Activated naive CD8-positive, alpha-beta T cell (primary cell): ENCODE measurements around the gene WASHC2C.
"Not testable (repeated sequence)": the region's sequence is repeated elsewhere in the genome, so short reads cannot be mapped to it uniquely, and the experiment has no call there.

ENCODE experiments used
- H3K27ac Mint-ChIP-seq: one replicate; pipeline ENCODE4 v1.8.0; 2021; ENCODE audit warnings: mixed read lengths
- H3K27me3 Mint-ChIP-seq: one replicate; pipeline ENCODE4 v1.8.0; 2021; ENCODE audit warnings: mixed read lengths
- H3K36me3 Mint-ChIP-seq: one replicate; pipeline ENCODE4 v1.8.0; 2021; ENCODE audit warnings: mixed read lengths
- H3K4me1 Mint-ChIP-seq: one replicate; pipeline ENCODE4 v1.8.0; 2021; ENCODE audit warnings: low read depth, mixed read lengths
- H3K4me3 Mint-ChIP-seq: one replicate; pipeline ENCODE4 v1.8.0; 2021; ENCODE audit warnings: mild to moderate bottlenecking, mixed read lengths
- H3K9me3 Mint-ChIP-seq: one replicate; pipeline ENCODE4 v1.8.0; 2021; ENCODE audit warnings: low read depth, mixed read lengths

Gene WASHC2C

DNA sequence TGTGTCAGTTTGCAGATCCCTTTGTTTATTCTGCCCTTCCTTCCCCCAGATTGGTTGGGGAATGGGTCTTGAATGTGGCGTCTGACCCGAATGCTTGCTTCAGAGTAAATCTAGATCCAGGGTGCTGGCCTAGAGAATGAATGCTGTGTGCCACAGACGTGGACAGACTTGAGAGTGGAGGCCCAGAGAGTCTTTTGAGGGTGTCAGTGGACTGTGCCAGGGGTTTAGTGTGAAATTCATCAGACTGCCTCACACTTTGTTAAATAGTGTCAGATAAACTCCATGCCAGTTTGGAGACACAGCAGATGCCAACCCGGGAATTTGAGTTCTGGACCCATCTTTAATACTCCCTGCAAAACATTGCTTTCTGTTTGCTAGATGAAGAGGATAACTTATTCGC lies 25.1 kb downstream of the WASHC2C start:
- H3K36me3 Mint-ChIP-seq, H3K9me3 Mint-ChIP-seq, H3K4me1 Mint-ChIP-seq, H3K27me3 Mint-ChIP-seq, H3K27ac Mint-ChIP-seq, H3K4me3 Mint-ChIP-seq: not testable (repeated sequence)

DNA sequence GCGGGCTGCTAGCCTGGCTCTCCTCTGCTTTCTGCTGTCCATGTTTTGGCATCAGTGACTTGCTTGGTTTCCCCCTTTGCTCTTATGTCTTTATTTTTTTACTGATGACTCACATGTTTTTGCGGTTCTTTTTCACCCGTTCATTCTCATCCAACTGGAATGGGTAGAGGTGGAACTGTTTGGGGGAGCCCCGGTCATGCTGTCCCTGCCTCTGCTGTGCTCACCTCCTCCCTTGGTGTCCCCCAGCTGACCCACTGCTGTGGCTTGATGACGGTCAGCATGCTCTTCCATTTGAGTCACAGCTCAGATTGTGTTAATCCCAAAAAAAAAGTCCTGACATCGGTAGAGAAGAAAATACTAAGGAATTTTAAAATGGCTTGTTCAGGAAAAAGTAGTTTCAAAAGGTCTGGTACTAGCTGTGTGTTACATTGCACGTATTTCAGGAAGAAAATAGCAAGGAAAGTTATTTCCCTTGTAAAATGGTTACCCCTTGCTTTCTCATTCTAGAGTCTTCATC lies 27.0 kb downstream of the WASHC2C start:
- H3K4me3 Mint-ChIP-seq, H3K9me3 Mint-ChIP-seq, H3K27me3 Mint-ChIP-seq, H3K27ac Mint-ChIP-seq, H3K4me1 Mint-ChIP-seq, H3K36me3 Mint-ChIP-seq: not testable (repeated sequence)

DNA sequence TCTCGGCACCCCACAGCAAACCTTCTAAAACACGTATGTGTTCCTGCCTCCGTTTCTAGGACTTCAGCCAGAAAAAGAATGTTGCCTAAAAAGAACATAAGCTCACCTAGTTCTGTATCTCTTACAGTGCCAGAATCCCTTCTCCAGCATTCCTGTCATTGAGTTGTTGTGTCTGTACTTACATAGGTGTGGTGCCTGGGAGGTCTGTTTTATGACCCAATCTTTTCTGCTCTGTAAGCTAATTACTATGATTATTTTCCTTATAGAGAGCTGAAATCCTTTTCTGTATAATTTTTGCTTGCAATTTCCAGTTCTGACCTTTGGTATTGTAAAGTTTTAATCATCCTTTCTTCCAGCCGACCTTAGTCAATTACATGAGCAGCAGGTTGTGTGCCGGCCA lies 28.0 kb downstream of the WASHC2C start:
- H3K4me1 Mint-ChIP-seq, H3K27ac Mint-ChIP-seq, H3K36me3 Mint-ChIP-seq, H3K4me3 Mint-ChIP-seq, H3K9me3 Mint-ChIP-seq, H3K27me3 Mint-ChIP-seq: not testable (repeated sequence)

DNA sequence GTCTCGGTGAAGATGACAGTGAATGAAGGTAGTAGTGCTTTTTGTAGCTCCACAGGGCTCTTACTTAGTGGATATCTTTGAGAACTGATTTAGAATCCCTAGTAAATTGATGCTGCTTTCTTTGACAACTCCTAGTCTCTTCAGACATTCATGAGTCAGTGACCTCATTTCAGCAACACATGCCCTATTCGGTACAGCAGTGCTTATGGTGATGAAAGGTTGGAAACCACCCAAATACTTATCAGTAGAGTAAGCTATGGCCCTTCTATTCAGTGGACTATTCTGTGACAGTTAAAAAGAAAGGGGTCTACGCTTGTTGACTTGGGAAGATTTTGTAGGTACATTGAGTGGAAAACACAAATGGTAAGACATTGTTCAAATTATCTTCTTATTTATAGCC lies 29.0 kb downstream of the WASHC2C start:
- not testable (repeated sequence) for H3K4me3 Mint-ChIP-seq, H3K27ac Mint-ChIP-seq, H3K4me1 Mint-ChIP-seq, H3K27me3 Mint-ChIP-seq, H3K9me3 Mint-ChIP-seq, H3K36me3 Mint-ChIP-seq

DNA sequence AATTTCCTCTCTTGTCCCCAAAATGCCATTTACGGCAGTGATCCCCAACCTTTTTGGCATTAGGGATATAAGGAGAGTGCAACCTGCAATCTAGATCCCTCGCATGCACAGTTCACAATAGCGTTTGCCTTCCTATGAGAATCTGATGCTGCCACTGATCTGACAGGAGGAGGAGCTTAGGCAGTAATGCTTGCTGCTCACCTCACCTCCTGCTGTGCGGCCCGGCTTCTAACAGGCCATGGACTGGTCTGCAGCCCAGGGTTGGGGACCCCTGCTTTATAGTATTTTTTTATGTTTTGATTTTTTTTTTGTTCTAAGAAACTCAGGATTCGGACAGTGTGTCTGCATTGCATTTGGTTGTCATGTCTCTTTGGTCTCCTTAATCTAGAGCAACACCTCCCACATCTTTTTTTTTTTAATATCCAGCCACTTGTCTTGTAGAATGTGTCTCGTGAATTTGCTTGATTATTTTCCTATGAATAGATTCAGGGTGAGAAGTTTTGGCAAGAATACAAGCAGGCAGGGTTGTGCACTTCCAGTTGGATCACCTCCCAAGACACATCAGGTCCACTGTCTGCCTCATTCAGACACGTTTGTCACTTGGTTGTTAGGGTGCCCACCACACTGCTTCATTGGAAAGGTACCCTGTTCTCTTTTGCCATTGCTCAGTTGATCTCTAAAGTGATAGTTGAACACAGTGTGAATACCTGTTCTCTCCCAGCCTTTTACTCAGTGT lies 30.8 kb downstream of the WASHC2C start:
- H3K36me3 Mint-ChIP-seq, H3K4me3 Mint-ChIP-seq, H3K9me3 Mint-ChIP-seq, H3K27ac Mint-ChIP-seq, H3K4me1 Mint-ChIP-seq, H3K27me3 Mint-ChIP-seq: not testable (repeated sequence)

DNA sequence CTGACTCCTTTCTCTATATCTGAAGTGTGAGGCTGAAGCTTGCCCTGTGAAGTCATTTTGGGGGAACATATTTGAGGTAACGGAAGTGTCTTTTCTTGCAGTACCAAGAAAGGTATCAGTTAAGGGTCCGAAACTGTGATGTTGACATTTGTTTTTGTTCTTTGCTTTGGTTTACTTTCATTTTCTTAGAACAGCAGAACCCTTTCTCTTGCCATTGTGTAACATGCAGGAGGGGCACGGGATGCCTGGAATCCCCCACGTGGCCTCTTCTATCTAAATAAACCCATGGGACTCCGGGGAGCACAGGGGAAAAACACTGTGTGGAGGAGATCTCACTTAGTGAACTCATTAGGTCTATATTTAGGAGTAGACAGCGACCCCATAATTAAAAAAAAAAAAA lies 34.6 kb downstream of the WASHC2C start:
- H3K4me3 Mint-ChIP-seq, H3K9me3 Mint-ChIP-seq, H3K4me1 Mint-ChIP-seq, H3K36me3 Mint-ChIP-seq, H3K27me3 Mint-ChIP-seq, H3K27ac Mint-ChIP-seq: not testable (repeated sequence)

DNA sequence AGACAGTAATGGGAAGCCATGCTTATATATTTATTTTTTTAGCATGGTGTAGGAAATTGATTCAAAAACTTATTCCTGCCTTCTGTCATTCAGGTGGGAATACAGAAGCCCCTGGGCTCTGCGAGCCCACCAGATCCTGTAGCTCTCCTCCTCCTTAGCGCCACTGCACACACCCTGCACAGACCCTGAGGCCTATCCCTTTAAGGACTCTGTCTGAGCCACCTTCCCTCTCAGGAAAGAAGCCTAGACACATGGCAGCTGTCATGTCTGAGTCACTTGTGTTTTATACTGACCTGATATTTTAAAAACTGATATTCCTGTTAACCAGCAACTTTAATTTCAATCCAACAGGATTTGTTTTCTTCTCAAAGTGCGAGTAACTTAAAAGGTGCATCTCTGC lies 36.0 kb downstream of the WASHC2C start:
- not testable (repeated sequence) for H3K4me1 Mint-ChIP-seq, H3K36me3 Mint-ChIP-seq, H3K4me3 Mint-ChIP-seq

DNA sequence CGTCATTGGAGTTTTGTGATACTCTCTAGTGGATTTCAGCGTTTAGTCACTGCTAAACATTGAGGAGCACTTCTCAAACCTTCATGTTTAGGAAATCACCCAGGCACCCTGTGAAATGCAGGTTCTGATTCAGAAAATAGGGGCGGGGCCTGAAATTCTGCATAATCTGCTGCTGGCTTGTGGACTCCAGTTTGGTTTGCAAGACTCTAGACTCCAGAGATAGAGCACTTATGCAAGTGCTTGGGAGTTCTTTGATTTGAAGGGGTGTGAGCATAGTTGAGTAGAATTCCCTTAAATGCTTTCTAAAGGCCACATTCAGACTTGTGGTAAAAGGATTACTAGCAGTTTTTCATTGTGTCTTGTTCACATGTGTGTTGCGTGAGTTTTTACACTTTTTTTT lies 41.3 kb downstream of the WASHC2C start:
- not testable (repeated sequence) for H3K27ac Mint-ChIP-seq, H3K4me1 Mint-ChIP-seq, H3K4me3 Mint-ChIP-seq, H3K27me3 Mint-ChIP-seq, H3K36me3 Mint-ChIP-seq, H3K9me3 Mint-ChIP-seq

More for the DNA sequence above, 36.0 kb downstream of the WASHC2C start:
- H3K27me3 Mint-ChIP-seq, H3K27ac Mint-ChIP-seq, H3K9me3 Mint-ChIP-seq: not testable (repeated sequence)

DNA sequence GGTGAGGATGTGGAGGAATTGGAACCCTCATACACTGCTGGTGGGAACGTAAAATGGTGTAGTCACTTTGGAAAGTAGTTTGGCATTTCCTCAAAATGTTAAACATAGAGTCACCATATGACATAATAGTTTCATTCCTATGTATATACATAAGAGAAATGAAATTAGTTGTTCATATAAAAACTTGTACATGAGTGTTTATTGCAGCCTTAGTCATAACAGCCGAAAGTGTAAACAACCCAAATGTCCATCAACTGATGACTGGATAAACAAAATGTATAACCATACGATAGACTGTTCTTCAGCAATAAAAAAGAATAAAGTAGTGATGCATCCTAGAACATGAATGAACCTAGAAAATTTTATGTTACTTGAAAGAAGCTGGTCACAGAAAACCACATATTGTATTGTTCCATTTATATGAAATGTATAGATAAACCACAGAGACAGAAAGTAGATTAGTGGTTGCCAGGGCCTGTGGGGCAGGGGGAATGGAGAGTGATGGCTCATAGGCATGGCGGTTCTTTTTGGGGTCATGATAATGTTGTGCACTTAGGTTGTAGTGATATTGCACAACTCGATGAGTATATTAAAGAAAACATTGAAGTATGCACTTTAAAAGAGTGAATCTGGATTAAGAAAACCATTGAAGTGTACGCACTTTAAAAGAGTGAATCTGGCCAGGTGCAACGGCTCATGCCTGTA lies 44.8 kb downstream of the WASHC2C start:
- not testable (repeated sequence) for H3K27me3 Mint-ChIP-seq, H3K4me3 Mint-ChIP-seq, H3K36me3 Mint-ChIP-seq, H3K9me3 Mint-ChIP-seq, H3K4me1 Mint-ChIP-seq, H3K27ac Mint-ChIP-seq

DNA sequence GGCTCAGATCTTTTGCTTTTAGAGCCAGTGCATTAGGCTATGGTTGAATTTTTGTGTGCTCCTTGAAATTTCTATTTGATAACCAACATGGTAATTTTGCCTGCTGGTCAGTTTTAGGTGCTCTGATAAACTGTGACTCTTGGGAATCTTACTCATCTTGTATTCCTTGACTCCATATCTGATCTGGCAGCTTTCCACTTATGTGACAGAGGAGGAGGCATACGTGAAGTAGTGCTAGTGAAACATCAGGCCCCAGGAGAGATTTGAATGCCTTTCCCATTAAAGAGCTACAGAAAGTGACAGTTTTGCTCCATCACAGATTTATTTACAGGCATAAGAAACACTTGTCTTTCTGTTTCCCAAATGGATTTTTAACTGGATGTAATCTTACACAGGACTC lies 59.2 kb downstream of the WASHC2C start:
- not testable (repeated sequence) for H3K27me3 Mint-ChIP-seq, H3K36me3 Mint-ChIP-seq, H3K27ac Mint-ChIP-seq, H3K9me3 Mint-ChIP-seq, H3K4me3 Mint-ChIP-seq, H3K4me1 Mint-ChIP-seq

DNA sequence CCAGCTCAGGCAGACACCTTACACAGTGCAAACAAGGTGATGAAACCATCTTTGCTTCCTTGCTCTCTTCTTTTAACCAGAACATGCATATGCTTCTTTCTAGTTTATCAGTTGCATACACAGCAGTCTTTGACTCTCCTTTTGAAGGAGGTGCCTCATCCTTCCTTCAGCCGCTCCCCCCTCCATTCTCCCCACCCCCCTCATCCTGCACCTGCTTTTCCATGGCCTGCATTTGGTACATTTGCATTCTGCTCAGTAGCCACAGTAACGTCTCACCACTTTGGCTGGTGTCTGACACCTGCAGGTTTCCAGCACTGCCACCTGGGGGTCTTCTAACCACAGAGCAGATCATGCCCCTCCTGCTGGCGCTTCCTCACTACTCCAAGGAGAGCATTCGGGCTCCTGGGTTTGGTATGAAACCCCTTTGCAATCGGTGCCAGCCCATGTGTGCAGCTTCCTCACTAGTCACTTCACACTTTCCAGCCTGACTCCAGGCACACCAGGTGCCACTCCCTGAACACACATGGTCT lies 60.2 kb downstream of the WASHC2C start:
- H3K4me1 Mint-ChIP-seq, H3K4me3 Mint-ChIP-seq, H3K9me3 Mint-ChIP-seq, H3K27me3 Mint-ChIP-seq, H3K27ac Mint-ChIP-seq, H3K36me3 Mint-ChIP-seq: not testable (repeated sequence)

DNA sequence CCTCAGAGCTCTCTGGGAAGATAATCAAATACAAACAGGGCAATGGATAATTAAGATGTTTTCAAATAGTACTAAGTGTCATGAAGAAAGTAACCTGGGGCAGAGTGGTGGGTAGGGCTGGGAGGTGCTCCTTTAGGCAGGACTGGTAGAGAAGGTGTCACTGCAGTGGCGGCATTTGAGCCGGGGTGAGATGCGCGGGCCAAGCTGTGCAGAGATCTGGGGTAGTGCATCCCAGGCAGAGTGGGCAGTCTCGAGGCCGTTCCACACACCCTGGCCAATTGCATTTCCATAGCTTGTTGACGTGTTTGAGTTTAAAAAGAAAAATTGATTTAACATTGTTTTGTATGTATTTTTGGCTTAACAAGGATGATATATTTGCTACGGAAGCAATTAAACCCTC lies 62.9 kb downstream of the WASHC2C start:
- H3K36me3 Mint-ChIP-seq, H3K9me3 Mint-ChIP-seq, H3K4me3 Mint-ChIP-seq, H3K27me3 Mint-ChIP-seq, H3K27ac Mint-ChIP-seq, H3K4me1 Mint-ChIP-seq: not testable (repeated sequence)

DNA sequence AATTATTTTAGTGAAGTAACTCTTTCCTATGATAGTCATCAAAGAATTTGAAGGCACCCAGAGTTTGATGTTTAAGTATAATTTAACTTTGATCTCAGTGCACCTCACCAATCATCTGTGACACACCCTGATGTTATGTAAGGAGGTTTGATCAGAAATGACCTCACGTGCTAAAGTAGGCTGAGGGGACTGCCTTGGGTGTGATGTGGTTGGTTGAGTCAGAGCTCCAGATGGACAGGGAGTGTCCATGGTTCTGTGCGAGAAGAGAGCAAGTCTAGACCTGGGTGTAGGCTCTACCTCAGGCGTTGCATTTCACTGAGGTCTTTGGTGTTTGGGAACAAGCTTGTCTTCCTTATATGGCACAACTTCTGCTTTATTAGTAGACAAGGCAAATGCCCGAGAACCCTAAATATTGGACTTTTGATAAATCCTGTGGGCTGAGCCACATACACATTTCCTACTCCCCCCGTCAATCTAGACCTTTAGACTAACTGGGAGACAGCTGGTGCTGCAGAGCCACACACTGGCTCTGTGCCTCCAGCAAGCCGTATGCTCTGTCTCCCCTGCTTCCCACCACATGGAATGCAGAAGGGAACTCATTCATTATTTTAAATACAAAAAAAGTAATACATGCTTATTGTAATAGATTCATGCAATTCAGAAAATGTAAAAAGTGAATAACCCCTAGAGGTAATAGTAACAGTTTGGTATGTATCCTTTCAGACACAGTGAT lies 63.8 kb downstream of the WASHC2C start:
- not testable (repeated sequence) for H3K27me3 Mint-ChIP-seq, H3K4me3 Mint-ChIP-seq, H3K36me3 Mint-ChIP-seq, H3K4me1 Mint-ChIP-seq, H3K27ac Mint-ChIP-seq, H3K9me3 Mint-ChIP-seq

DNA sequence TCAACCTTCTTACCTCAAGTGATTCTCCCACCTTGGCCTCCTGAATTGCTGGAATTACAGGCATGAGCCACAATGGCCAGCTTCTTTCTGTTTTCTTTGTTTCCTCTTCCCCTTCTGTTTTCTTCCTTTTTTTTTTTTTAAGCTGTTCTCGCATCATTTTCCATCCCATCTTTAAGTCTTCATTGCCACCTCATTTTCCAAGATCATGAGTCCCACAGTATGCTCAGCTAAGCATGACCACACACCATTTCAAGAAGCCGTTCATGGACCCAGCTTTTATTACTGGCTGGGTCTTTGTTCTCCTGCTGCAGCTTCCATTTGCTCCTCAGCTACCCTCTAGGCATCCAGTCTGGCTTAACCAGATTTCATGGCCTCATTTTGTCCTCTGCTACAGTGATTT lies 67.7 kb downstream of the WASHC2C start:
- not testable (repeated sequence) for H3K27ac Mint-ChIP-seq, H3K4me3 Mint-ChIP-seq, H3K9me3 Mint-ChIP-seq, H3K4me1 Mint-ChIP-seq, H3K27me3 Mint-ChIP-seq, H3K36me3 Mint-ChIP-seq

DNA sequence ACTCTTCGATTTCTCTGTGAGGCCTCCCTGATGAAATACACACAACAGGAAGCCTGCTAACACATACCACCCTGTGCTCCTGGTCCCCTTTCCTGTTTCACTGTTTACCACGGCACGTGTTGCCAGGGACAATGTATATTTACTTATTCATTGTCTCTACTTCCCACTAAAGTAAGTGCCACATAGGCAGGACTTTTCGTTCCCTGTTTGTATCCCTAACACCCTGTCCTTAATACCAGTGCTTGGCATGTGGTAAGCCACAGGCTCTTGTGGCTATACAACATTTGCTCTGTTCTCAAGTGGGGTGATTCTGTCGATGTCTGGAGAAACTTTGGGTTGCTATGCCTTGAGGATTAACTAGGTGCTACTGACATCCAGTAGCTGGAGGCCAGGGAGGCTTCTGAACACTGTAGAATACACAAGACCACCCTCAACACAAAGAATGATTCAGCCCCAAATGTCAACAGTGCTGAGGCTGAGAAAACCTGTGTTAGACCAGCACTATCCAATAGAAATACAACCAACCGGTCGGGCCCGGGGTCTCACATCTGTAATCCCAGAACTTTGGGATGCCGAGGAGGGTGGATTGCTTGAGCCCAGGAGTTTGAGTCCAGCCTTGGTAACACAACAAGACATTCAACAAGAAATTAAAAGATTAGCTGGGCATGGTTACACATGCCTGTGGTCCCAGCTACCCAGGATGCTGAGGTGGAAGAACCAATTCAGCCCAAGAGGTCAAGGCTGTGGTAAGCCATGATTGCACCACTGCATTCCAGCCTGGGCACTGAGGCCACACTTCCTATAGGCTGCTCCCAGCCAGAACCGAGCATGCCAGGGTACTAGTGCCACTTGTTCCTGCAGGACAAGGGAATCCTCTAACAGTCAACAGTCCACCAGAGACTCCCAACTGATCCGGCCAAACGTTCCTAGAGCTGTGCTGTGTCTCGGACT lies 76.3 kb downstream of the WASHC2C start:
- H3K4me1 Mint-ChIP-seq, H3K4me3 Mint-ChIP-seq, H3K9me3 Mint-ChIP-seq, H3K36me3 Mint-ChIP-seq, H3K27me3 Mint-ChIP-seq, H3K27ac Mint-ChIP-seq: not testable (repeated sequence)
